ENCODE data around the gene CSF2RB.

The CSF2RB gene

DNA sequence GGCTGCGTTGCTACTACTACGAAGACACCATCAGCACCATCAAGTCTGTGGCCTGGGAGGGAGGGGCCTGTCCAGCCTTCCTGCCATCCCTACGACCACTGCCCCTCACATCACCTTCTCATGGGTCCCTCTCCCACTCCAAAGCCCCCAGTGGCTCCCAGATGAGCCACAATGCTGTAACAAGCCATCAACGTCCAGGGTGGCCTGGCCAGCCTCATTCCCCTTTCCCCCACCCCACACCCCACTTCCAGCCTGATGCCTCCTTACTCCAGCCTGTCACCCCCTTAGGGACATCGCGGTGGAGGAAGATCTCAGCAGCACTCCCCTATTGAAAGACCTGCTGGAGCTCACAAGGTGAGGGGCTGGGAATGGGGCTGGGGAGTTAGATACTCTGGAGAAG is 37.7 kb upstream of the CSF2RB start:
- TF ChIP-seq, protein P1, sequence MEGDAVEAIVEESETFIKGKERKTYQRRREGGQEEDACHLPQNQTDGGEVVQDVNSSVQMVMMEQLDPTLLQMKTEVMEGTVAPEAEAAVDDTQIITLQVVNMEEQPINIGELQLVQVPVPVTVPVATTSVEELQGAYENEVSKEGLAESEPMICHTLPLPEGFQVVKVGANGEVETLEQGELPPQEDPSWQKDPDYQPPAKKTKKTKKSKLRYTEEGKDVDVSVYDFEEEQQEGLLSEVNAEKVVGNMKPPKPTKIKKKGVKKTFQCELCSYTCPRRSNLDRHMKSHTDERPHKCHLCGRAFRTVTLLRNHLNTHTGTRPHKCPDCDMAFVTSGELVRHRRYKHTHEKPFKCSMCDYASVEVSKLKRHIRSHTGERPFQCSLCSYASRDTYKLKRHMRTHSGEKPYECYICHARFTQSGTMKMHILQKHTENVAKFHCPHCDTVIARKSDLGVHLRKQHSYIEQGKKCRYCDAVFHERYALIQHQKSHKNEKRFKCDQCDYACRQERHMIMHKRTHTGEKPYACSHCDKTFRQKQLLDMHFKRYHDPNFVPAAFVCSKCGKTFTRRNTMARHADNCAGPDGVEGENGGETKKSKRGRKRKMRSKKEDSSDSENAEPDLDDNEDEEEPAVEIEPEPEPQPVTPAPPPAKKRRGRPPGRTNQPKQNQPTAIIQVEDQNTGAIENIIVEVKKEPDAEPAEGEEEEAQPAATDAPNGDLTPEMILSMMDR (IDR thresholded peaks at IDR 0.05; ENCODE audit: low read depth, low read length), result no peak
- DNase-seq (ENCODE audit: extremely low read depth, low read depth), result no peak

DNA sequence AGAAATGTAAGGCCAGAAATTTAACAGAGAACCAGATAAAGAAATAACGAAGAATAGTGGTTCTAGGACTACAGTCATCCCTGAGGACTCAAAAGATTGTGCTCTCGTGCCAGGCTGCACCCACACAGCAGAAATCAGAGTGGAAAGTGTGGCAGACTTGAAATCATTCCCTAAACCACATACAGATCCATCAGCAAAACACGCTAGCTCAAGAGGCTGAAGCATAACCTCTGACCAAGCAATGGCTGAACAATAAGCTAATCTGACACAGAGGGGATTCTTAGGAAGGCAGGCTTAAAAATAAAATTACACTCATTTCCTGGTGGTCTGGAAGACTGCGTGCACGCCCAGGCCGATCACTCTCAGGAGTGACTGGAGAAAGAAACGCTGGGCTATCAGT is 33.7 kb upstream of the CSF2RB start:
- TF ChIP-seq, protein P1 (IDR thresholded peaks at IDR 0.05; ENCODE audit: low read depth, low read length), result no peak
- DNase-seq (ENCODE audit: extremely low read depth, low read depth), result no peak

DNA sequence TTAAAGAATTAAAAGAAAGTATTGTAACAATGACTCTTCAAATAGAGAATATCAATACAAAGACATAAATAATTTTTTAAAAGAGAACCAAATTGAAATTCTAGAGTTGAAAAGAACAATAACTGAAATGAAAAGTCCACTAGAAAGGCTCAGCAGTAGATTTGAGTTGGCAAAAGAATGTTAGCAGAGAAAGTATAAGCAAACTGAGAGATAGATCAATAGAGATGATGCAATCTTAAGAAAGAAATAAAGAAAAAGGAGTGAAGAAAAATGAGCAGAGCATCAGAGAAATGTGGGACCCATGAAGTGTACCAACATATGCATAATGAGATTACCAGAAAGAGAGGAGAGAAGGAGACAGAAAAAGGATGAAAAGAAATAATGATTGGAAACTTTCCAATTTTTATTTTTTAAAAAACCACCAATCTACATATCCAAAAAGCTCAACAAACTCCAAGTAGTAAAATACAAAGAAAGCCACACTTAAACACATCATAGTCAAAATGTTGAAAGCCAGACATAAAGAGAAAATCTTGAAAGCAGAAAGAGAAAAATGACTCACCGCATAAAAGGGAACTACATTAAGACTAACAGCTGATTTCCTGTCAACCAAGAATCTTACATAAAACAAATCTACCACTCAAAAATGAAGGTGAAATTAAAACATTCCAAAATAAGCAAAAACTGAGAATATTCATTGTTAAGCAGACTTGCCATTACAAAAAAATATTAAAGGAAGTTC is 31.8 kb upstream of the CSF2RB start:
- TF ChIP-seq, protein P1 (IDR thresholded peaks at IDR 0.05; ENCODE audit: low read depth, low read length), result no peak
- no peak for DNase-seq (ENCODE audit: extremely low read depth, low read depth)

DNA sequence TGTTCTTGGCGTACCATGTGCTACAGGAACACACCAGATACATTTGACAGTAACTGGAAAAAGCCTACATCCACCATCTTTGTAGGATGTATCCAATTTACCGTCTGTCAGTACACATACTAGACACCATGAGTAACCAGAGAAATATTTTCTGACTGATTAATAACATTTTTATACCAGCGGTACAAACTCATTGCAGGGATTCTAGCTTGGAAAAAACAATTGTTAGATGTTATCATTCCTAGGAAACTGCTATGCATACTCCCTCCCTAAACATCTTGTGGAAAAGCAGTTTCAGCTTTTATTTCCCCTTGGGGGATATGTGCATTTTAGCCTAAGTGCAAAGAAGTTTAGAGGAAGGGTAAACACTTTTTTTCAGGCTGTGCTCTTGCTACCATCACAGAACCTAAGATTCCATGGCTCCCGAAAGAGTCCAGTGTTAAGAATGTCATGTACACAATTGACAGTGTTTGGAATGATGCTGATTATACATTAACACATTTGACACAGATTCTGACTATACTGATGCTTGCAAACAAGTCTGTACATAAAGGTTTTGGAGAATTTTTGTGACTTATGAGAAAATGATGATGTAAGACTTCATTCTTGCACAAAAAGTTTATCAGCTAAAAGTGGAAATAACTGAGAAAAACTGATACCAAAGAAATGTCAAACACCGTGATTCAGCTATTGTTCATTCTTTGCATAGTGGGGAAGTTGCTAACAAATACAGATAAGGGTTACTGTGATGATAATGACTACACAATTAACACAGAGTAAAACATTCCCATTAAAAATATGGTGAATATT is 28.9 kb upstream of the CSF2RB start:
- DNase-seq (ENCODE audit: extremely low read depth, low read depth), result no peak
- TF ChIP-seq, protein P1 (IDR thresholded peaks at IDR 0.05; ENCODE audit: low read depth, low read length), result no peak

DNA sequence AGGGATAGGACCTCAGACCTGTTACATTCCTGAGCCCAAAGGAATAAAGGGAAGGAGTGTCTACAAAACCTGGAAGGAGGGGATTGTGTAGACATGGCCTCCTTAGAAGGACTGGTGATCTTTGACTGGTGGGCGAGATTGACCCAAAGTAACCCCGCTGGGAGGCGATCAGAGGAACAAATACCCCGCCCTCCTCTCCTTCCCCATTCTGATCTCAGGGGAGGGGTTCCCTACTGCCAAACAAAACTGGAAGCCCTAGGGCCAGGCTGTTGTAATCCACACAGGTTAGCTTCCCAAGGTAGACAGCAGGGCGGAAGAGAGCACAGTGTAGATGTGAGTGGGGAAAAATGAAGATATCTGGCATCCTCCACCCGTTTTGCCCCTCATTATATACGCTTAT is 28.0 kb upstream of the CSF2RB start:
- TF ChIP-seq, protein P1 (IDR thresholded peaks at IDR 0.05; ENCODE audit: low read depth, low read length), result no peak
- DNase-seq (ENCODE audit: extremely low read depth, low read depth), result no peak

DNA sequence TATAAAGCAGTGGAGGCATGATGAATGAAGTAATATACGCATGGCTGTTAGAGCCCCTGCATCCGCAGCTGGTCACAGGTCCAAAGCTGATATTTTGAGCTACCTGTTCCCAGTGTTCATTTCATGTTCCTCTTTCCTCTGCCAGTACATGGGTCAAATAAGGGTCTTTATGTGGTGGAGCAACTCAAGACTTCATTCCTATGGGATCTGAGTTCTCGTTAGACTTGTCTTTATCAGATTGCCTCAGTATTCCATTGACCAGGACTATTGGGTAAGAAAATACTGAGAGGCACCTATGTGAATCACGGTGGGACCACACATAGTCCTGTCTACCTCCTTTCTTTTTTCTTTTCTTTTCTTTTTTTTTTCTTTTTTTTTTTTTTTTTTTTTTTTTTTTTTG is 27.4 kb upstream of the CSF2RB start:
- DNase-seq (ENCODE audit: extremely low read depth, low read depth), result no peak
- TF ChIP-seq, protein P1 (IDR thresholded peaks at IDR 0.05; ENCODE audit: low read depth, low read length), result no peak

DNA sequence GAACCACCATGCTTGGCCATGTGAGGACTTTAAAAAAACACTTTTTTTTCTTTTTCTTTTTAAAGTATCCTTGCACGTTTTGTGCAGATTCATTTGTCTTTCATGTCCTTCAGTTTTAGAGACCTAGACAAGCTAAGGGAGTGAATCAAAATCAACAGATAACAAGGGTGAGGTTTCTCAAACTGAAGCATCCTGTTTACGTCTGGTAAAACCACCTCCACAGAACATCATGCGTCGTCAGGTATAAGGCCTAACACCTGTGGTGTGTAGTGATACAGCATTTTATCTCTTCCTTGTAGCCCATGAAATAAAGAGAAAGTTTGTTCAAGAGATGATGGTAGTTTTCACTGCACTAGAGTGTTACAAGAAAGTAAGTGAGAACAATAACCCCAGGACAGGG is 26.3 kb upstream of the CSF2RB start:
- TF ChIP-seq, protein P1 (IDR thresholded peaks at IDR 0.05; ENCODE audit: low read depth, low read length), result no peak
- DNase-seq (ENCODE audit: extremely low read depth, low read depth), result no peak

Data from AG09319 (cell line).